A549 (cell line): ENCODE results near the gene PFDN5. TPM values are rescaled to one million over a fixed set of nuclear protein-coding genes. Genes with fewer than 3 reads are reported as not detected.

Experiments
- ATAC-seq, 2 experiments: fragments of 200-7000 bp in 1 of 2; fragments of >200 bp in 1 of 2; cut with Nextera tagmentation in 1 of 2; cut with Tn5 transposase in 1 of 2; 3 replicates each; pipeline versions ENCODE4 v1.8.0 to v1.9.1; 2018 to 2020; ENCODE audit warnings: mild to moderate bottlenecking in 1 of 2, moderate library complexity in 1 of 2
- CTCF ChIA-PET: fragments of 300-600 bp; sonication (Branson Sonifier 250); formaldehyde crosslinking; extraction: SDS; loops from one replicate; lab custom pipeline; 2021; ENCODE audit warnings: antibody characterized with exemption, inconsistent platforms; lab: Yijun Ruan, JAX
- POLR2A ChIA-PET: fragments of 350-600 bp; formaldehyde crosslinking; extraction: SDS; loops from one replicate; lab custom pipeline; 2021; ENCODE audit warnings: antibody characterized with exemption, inconsistent platforms; lab: Yijun Ruan, JAX
- DNase-seq, 2 experiments: peaks; one replicate each; pipeline versions ENCODE4 v3.0.0 to v3.0.0-alpha.2; 2011 to 2016; ENCODE audit warnings: low read depth in 1 of 2, low spot score in 1 of 2
- FAIRE-seq: peaks from 2 replicates; lab custom pipeline; 2011; peaks lifted over from hg19 to GRCh38; lab: Jason Lieb, UNC
- H3K27ac ChIP-seq, 2 experiments: fragments of >200 bp; sonication (Bioruptor Twin); formaldehyde crosslinking; 3 replicates each; pipeline ENCODE4 v1.5.1; 2016 to 2017
- H3K4me1 ChIP-seq: fragments of >200 bp; sonication (Bioruptor Twin); formaldehyde crosslinking; 3 replicates; pipeline ENCODE4 v1.6.1; 2016
- H3K4me2 ChIP-seq: fragments of >200 bp; sonication (Bioruptor Twin); formaldehyde crosslinking; 3 replicates; pipeline ENCODE4 v1.6.1; 2016
- H3K4me3 ChIP-seq: fragments of >200 bp; sonication (Bioruptor Twin); formaldehyde crosslinking; 3 replicates; pipeline ENCODE4 v1.5.1; 2016
- H3K9me3 ChIP-seq: fragments of >200 bp; sonication (Bioruptor Twin); formaldehyde crosslinking; 3 replicates; pipeline ENCODE4 v1.6.1; 2016
- ATOH8 ChIP-seq: fragments of 250-450 bp; sonication (Bioruptor Pico); IDR thresholded peaks from 2 replicates; pipeline ENCODE4 v1.5.0; 2020; ENCODE audit warnings: low read depth, mild to moderate bottlenecking, moderate library complexity
- BCL3 ChIP-seq: fragments of >200 bp; sonication (Bioruptor Twin); formaldehyde crosslinking; IDR thresholded peaks from 3 replicates; pipeline ENCODE4 v1.6.1; 2016
- CBX8 ChIP-seq: fragments of 200-600 bp; sonication (generic); IDR thresholded peaks from 2 replicates; pipeline ENCODE4 v1.6.1; 2016
- CEBPB ChIP-seq, 2 experiments: fragments of >200 bp in 1 of 2; sonication (Bioruptor Twin) in 1 of 2; formaldehyde crosslinking in 1 of 2; IDR thresholded peaks; 2 replicates each; pipeline ENCODE4 v1.6.1; 2012 to 2016
- CHD2 ChIP-seq: fragments of 150-350 bp; IDR thresholded peaks from 2 replicates; pipeline ENCODE4 v1.6.1; 2014; ENCODE audit warnings: low read length; ENCODE audit not compliant: partially characterized antibody
- EHF ChIP-seq: fragments of 250-450 bp; sonication (Bioruptor Pico); IDR thresholded peaks from 2 replicates; pipeline ENCODE4 v1.5.0; 2020; ENCODE audit warnings: mild to moderate bottlenecking
- EHMT2 ChIP-seq: fragments of 200-600 bp; sonication (generic); IDR thresholded peaks from 2 replicates; pipeline ENCODE4 v1.6.1; 2016; ENCODE audit warnings: antibody characterized with exemption, low read depth, mild to moderate bottlenecking, moderate library complexity
- FOXS1 ChIP-seq: fragments of 250-450 bp; sonication (Bioruptor Pico); IDR thresholded peaks from 2 replicates; pipeline ENCODE4 v1.5.0; 2020; ENCODE audit warnings: mild to moderate bottlenecking, moderate library complexity
- HDAC2 ChIP-seq: fragments of 200-600 bp; sonication (generic); IDR thresholded peaks from 2 replicates; pipeline ENCODE4 v1.6.1; 2016
- JUN ChIP-seq, 2 experiments: fragments of >200 bp; sonication (Bioruptor Twin); formaldehyde crosslinking; IDR thresholded peaks; 2 replicates in 1 of 2; 3 replicates in 1 of 2; pipeline ENCODE4 v1.6.1; 2016 to 2017
- MAZ ChIP-seq: fragments of 150-350 bp; IDR thresholded peaks from 2 replicates; pipeline ENCODE4 v1.6.1; 2014; ENCODE audit warnings: antibody characterized with exemption, low read depth, low read length, borderline replicate concordance
- NPAS2 ChIP-seq: fragments of 250-450 bp; sonication (Bioruptor Pico); IDR thresholded peaks from 2 replicates; pipeline ENCODE4 v1.8.0; 2022; ENCODE audit warnings: mild to moderate bottlenecking, moderate library complexity, borderline replicate concordance
- RAD21 ChIP-seq, 2 experiments: fragments of >200 bp in 1 of 2; sonication (Bioruptor Twin) in 1 of 2; formaldehyde crosslinking in 1 of 2; IDR thresholded peaks in 1 of 2; conservative IDR thresholded peaks in 1 of 2; 2 replicates in 1 of 2; 3 replicates in 1 of 2; pipeline ENCODE4 v1.6.1; 2012 to 2018; ENCODE audit warnings: inconsistent platforms in 1 of 2
- RCOR1 ChIP-seq: fragments of 150-350 bp; IDR thresholded peaks from 2 replicates; pipeline ENCODE4 v1.6.1; 2014; ENCODE audit warnings: antibody characterized with exemption, low read length, low read depth
- SMC3 ChIP-seq: fragments of >200 bp; sonication (Bioruptor Twin); formaldehyde crosslinking; IDR thresholded peaks from 3 replicates; pipeline ENCODE4 v1.6.1; 2018; ENCODE audit warnings: inconsistent platforms
- ZNF302 ChIP-seq: fragments of 250-450 bp; sonication (Bioruptor Pico); IDR thresholded peaks from 2 replicates; pipeline ENCODE4 v1.9.0; 2021; ENCODE audit warnings: inconsistent platforms, mild to moderate bottlenecking, moderate library complexity
- ZSCAN20 ChIP-seq: fragments of 250-450 bp; sonication (Bioruptor Pico); IDR thresholded peaks from 2 replicates; pipeline ENCODE4 v1.8.0; 2022; ENCODE audit warnings: mild to moderate bottlenecking, moderate library complexity
- WGBS: methylation state at CpG from one replicate; pipeline ENCODE4 v1.1.6; 2017; ENCODE audit errors: missing lambda C conversion rate; 5-methylcytosine and 5-hydroxymethylcytosine counted together
- polyA plus RNA-seq, 4 experiments: library from polyadenylated mRNA; depleted of rRNA in 3 of 4; stranded (reverse); fragments of >200 nt; fragmentation: RNase III in 1 of 4; extraction: RNeasy Plus Mini Kit Qiagen cat#74134 plus additional on column Dnase treatment in 1 of 4; gene quantifications; 2 replicates in 3 of 4; 3 replicates in 1 of 4; pipeline ENCODE4 v1.2.3, GENCODE V29; 2011 to 2017
- TF ChIP-seq, protein P1 (sequence below): fragments of 200-600 bp; sonication (generic); IDR thresholded peaks from 2 replicates; pipeline ENCODE4 v1.6.1; 2016; ENCODE audit warnings: antibody characterized with exemption, mild to moderate bottlenecking, moderate library complexity
- TF ChIP-seq, protein P2 (sequence below): IDR thresholded peaks from 2 replicates; pipeline ENCODE4 v1.6.1; 2012
- TF ChIP-seq, protein P3 (sequence below): IDR thresholded peaks from 2 replicates; pipeline ENCODE4 v1.6.1; 2012

The PFDN5 gene
- polyA plus RNA-seq, 2 of the 4 experiments (the other 2 are of a cell fraction): 685 to 729 TPM

- TF ChIP-seq, protein P1, sequence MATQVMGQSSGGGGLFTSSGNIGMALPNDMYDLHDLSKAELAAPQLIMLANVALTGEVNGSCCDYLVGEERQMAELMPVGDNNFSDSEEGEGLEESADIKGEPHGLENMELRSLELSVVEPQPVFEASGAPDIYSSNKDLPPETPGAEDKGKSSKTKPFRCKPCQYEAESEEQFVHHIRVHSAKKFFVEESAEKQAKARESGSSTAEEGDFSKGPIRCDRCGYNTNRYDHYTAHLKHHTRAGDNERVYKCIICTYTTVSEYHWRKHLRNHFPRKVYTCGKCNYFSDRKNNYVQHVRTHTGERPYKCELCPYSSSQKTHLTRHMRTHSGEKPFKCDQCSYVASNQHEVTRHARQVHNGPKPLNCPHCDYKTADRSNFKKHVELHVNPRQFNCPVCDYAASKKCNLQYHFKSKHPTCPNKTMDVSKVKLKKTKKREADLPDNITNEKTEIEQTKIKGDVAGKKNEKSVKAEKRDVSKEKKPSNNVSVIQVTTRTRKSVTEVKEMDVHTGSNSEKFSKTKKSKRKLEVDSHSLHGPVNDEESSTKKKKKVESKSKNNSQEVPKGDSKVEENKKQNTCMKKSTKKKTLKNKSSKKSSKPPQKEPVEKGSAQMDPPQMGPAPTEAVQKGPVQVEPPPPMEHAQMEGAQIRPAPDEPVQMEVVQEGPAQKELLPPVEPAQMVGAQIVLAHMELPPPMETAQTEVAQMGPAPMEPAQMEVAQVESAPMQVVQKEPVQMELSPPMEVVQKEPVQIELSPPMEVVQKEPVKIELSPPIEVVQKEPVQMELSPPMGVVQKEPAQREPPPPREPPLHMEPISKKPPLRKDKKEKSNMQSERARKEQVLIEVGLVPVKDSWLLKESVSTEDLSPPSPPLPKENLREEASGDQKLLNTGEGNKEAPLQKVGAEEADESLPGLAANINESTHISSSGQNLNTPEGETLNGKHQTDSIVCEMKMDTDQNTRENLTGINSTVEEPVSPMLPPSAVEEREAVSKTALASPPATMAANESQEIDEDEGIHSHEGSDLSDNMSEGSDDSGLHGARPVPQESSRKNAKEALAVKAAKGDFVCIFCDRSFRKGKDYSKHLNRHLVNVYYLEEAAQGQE: no peak
Observed at GRCh38 chr12:53344824-53345485, 49.6 kb downstream of the PFDN5 start (continued).

- H3K4me1 ChIP-seq: peaks cover 9% of the 10 kb centered on the region; the same call in 2 of the 3 replicates
- POLR2A ChIA-PET: interaction anchor here (0.8 to 2.7 kb wide), 13 partner anchors 14 to 155 kb away, joined by 3 to 51 read pairs (median 4); partner anchors contain the start of genes AAAS, PFDN5, PRR13 and SP1
- CTCF ChIA-PET: interaction anchor here (0.9 to 20.8 kb wide), 32 partner anchors 8 to 167 kb away, joined by 3 to 638 read pairs (median 5); partner anchors contain the start of genes AAAS, AMHR2, PFDN5 and SP7
- DNase-seq: no peak
- TF ChIP-seq SMC3 (no peak; the same call in 1 of the 3 replicates), NPAS2 (no peak), BCL3 (no peak), CBX8 (no peak), FOXS1 (CRISPR knock-in tag) (no peak), EHMT2 (no peak), EHF (CRISPR knock-in tag) (no peak), RAD21 (conservative IDR thresholded peaks at IDR 0.05 in 1 of 2, IDR thresholded peaks at IDR 0.05 in 1 of 2) (no peak; a peak in 1 of 5 replicates), CEBPB (IDR thresholded peaks at IDR 0.05) (no peak), ZSCAN20 (CRISPR knock-in tag) (no peak), CHD2 (no peak), MAZ (no peak), ATOH8 (CRISPR knock-in tag) (no peak), RCOR1 (no peak), HDAC2 (no peak), JUN (IDR thresholded peaks at IDR 0.05) (no peak), ZNF302 (CRISPR knock-in tag) (no peak)
- TF ChIP-seq, protein P1: no peak
- TF ChIP-seq, protein P2, sequence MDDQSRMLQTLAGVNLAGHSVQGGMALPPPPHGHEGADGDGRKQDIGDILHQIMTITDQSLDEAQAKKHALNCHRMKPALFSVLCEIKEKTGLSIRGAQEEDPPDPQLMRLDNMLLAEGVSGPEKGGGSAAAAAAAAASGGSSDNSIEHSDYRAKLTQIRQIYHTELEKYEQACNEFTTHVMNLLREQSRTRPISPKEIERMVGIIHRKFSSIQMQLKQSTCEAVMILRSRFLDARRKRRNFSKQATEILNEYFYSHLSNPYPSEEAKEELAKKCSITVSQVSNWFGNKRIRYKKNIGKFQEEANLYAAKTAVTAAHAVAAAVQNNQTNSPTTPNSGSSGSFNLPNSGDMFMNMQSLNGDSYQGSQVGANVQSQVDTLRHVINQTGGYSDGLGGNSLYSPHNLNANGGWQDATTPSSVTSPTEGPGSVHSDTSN: no peak
- TF ChIP-seq, protein P3, sequence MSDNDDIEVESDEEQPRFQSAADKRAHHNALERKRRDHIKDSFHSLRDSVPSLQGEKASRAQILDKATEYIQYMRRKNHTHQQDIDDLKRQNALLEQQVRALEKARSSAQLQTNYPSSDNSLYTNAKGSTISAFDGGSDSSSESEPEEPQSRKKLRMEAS: no peak
- ATAC-seq: peak; percentile 5 to 47; a peak in 4 of 6 replicates
- H3K4me2 ChIP-seq: peak overlapping the region; percentile 93
- H3K27ac ChIP-seq: peak overlapping the region; percentile 81 to 93; a peak in 5 of 6 replicates
- FAIRE-seq: no peak
- no peaks in the 10 kb centered on the region for H3K9me3 ChIP-seq
- H3K4me3 ChIP-seq: peak overlapping the region; percentile 64
- 56% methylated on average over 10 of the region's 10 CpGs for WGBS
Observed at GRCh38 chr12:53345486-53346188, 50.3 kb downstream of the PFDN5 start.
